HG02884 (cell line): ENCODE results near the gene SENP8.
"Not testable (repeated sequence)": the region's sequence is repeated elsewhere in the genome, so short reads cannot be mapped to it uniquely, and the experiment has no call there.

Source experiments
- ATAC-seq: cut with Tn5 transposase; IDR thresholded peaks from one replicate; pipeline ENCODE4 v1.9.1; 2021; ENCODE audit warnings: mild to moderate bottlenecking, moderate library complexity; ENCODE audit not compliant: unreplicated experiment

The SENP8 gene

DNA sequence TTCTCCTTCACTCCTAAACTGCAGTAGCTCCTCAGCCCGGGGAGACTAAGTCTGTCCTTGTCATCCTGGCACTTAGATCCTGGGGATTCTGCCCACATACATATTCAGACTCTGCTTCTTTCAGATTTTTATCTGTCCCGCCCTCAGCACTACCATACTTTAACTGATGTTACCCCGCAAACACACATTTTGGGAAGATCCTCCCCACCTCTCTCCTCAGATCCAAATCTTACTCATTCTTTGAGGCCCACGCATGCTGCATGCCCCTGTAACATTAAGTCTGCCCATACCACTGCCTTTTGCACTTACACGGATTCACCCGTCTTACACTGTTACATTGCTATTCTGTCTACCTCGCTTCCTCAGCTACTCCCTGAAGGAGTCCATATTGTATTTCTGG lies 36.1 kb downstream of the SENP8 start:
- ATAC-seq: no peak

DNA sequence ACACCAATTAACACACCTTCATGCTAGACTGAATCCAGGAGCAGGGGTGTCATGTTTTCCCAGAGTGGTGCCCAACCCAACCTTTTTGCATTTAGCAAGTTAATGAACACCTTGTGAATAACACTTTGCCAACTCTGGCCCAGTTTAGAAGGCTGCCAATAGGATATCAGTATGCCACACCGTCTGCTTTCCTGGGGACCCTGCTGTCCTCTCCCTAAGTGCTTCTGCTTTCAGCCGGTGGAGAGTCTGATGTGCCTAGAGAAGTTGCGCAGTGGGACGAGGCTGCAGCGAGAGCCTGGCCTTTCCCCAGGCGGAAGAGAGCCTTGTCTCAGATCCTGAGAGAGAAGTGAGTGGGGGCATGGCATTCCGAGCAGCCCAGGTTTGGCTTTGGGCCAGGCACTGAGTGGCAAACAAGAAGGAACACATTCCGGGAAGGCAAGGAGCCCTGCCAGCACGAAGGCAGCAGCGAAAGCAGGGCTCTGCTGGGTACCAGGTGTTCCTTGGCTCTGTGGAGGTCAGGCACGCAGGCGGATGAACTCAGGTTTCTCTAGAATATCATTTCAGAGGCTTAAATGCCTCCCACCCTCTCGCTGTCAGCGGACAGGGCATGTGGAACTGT lies 36.9 kb downstream of the SENP8 start:
- ATAC-seq: no peak

DNA sequence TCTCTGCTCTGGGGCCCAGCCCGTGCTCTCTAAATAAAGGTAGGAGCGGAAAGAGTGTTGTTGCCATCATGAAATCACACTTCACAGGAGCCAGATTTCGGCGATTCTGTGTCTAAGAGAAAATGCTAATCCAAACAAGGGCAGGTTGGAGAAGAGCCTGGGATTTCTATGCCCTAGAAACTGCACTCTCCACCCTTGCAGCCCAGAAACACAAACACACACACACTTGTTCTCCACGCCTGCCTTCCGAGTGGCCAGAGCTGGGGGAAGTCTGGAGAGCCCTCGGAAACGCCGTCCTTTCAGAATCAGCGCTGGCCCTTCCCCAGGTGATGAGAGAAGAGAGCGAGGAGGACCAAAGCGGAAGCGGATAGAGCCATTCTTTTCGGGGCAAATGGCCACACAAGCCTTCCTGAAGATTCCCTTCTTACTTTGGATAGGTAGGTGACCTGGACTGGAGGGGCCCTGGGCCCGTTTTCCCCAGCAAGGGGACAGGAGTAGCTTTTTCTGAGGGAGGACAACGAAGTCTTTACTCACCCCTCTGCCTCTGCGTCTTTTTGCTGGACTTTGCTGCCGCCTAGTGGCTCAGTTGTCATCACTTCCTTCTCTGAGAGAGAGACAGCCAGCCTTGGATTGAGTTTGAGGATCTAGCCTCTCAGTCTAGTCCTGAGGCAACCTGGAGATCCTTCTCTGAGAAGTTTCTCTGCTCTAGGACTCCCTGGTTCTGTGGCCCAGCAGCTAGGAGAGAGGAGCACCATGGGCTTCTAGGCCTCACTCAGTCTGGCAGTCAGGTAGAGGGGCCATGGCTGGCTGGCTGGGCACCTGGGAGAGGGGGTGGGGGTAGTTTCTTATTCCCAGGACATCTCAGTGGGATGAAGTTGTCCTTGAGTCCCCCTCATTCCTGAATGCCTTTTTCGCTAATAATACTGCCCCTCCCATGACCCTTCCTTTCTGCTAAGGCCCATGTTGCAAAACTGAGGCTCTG lies 37.7 kb downstream of the SENP8 start:
- no peak for ATAC-seq

DNA sequence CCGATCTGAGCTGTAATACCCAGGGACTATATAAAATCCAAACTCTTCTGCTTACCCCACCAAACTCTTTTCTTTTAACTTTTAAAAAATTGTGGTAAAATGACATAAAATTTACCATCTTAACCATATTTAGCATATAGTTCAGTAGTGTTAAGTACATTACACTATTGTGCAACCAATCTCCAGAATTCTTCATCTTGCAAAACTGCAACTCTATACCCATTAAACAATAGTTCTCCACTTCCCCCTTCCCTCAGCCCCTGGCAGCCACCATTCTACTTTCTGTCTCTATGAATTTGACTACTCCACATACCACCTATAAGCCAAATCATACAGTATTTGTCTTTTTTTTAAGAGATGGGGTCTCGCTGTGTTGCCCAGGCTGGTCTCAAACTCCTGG lies 38.7 kb downstream of the SENP8 start:
- no peak for ATAC-seq

DNA sequence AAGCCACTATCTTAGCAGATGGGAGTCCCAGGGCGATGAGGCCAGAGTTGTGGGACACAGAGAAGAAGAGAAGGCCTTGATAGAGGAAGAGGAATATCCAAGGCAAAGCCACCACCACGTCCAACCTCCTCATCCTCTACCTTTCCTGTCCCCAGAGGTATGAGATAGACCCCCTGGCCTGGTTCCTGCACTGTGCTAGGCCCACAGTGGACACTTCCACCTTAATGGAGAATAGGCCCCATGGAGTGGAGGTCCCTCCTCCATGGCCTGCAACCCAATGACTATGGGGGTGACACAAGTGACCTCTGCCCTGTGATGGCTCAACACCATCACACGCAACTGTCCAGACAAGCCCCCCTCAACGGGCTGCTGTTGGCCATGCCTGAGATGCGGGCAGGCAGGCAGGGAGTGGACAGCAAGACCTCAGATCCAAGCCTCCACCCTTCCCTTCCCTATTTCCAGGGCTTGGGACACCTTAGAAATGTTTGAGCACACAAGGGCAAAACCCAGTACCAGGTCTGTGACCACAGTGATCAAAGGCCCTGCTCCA lies 42.6 kb downstream of the SENP8 start:
- no peak for ATAC-seq

DNA sequence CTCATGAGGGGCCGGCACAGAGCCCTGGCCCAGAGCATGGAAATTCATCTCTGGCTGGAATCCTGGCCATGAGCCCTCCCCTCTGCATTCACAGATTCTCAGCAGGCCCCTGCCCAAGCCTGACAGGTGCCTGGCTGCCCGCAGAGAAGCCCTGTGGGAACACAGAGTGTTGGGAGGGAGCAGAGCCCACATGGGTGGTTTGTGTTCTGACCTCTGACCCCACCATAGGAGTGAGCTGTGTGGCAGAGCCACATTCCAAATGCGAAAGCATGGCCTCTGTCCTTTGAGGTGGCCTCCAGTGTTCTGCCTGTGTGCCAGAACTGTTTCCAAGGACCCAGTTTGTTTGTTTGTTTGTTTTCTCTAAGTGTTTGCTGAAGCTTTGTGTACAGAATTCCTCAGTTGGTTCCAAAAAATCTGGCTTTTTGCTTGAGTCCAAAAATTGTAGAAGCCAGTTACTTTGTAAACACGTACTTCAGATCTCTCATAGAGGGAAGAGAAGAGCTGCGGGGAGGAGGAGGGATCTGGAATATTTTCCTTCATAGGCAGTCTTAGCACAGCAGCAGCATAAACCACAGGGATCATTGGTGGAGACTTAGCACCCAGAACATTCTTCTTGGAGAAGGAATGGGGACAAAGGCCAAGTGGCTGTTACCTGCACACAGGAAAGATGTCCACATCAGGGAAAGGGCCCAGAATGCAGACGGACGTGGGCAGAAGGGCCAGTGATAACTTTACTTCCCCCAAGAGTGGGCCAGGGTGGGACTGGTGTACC lies 43.3 kb downstream of the SENP8 start:
- ATAC-seq: no peak

DNA sequence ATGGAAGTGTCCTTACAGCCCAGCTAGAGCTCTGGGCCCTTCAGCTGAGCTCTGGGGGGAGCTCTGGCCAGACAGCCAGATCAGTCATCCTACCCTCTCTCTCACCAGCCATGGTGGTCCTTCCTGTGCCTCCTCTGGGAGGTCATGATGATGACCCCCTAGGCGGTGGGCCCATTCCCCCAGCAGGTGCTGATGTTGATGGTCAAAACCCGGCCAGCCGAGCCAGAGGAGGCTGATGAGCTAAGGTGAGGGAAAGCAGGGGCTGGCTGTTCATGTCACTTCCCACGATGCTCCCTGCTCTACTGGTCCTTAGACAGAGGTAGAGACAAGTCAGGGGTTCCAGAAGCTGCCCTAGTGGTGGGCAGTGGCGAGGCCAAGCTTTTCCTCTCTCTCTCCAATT lies 44.4 kb downstream of the SENP8 start:
- ATAC-seq: no peak

DNA sequence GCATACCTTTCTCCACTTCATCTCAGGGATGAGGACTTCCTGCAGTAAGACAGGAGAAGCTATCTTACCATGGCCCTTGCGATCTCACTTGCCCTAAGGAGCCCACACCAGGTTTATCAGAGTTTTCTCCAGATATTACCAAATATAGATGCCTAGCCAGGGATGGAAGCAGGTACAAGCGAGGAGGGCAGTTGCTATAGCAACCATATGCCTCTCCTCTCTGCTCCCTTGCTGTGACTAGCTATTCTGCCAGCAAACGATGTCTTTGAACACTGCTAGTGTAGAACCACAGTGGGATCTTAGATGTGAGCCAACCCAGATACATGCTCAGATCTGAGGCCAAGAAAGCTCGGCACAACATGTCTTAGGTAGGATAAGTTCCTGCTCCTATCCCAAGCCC lies 45.5 kb downstream of the SENP8 start:
- ATAC-seq: no peak

DNA sequence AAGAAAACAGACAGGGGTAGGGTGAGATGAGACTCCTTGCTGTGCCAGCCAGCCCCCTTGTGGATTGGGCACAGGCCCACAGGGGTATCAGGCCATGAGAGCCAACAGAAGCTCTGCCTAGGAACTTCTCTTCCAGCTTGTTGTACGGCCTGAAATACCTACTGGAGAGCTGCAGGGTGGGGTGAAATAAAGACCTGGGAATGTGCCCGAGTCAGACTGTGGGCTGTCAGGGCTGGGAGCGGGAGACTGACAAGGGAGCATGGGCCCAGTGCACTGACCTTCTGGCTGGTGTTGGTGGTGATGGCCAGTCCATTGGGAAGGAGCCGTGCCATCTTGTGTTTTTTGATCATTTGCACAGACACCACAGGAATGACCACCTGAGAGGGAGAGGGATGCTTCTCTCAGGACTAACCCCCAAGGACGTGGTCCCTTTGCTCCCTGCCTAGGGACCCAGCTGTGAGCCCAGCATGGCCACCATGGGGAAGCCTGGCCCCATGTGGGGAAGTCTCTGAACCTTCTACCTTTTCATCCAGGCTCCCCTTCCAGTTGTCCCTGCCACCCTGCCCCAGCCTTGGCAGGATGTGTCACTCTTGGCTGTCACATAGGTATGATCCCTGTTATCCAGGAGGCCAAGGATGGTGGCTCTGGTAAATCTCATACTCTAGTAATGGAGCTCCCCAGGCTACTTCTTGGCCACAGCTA lies 48.7 kb downstream of the SENP8 start:
- ATAC-seq: no peak

DNA sequence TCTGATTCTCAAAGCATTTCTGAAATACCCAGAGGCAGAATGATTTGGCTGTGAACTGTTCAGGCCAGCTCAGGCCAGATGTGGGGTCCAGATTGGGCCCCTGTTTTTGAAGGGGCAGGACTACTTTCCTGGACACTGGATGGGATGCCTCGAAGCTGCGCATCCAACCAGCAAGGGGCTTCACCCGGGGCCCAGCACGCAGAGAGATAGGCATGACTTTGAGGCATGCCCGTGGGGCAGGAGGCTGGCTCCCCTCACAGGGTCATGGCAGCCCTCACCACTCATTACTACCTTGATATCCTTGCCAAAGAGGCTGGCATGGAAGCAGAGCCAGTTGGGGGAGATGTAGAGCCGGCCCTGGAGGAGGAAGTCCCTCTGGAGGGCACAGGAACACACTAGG lies 49.2 kb downstream of the SENP8 start:
- no peak for ATAC-seq

DNA sequence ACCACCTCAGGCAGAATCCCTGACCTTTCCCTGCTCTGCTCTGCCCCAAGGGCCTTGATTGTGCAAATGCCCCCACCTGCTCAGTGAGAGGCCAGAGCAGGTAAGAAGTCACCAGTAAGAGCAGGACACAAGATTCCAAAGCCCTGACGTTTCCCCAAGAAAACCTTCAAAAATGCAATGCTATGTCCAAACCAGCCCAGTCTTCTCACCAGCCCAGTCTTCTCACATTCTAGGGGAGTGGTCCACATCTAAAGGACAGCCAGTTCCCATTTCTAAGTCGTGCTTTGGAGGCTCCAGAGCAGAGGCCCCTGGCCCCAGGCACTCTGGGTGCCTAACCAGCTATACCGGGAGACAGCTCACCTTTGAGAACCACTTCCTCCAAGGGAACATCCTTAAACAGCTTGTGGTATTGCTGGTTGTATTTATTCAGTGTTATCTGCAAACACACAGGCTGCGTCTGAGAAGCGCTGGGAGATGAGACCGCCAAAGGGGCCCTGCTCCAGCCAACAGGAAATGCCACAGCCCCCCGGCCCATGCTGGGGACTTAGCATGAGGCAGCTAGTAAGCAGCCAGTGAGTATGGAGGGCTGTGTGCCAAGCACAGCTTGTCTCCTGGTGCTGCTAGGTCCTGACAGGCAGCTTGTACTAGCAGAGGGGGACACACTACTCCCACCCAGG lies 50.1 kb downstream of the SENP8 start:
- ATAC-seq: no peak

DNA sequence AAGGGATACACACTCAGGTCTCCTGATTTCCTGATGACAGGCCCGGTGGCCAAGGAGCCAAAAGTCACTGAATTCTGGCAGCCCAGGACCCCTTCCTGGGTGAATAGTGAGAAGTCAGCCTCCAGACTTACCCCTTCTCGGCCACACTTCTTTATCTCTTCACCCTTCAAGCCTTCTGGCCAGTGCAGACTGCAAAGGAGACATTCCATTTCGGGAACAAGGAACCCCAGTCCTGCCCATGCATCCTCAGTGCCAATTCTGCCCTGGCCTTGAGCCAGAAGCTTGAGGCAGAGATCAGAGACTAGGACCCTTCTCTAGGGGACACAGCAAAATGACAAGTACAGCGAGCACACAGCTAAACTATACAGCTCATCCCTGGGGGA lies 50.6 kb downstream of the SENP8 start:
- ATAC-seq: no peak

DNA sequence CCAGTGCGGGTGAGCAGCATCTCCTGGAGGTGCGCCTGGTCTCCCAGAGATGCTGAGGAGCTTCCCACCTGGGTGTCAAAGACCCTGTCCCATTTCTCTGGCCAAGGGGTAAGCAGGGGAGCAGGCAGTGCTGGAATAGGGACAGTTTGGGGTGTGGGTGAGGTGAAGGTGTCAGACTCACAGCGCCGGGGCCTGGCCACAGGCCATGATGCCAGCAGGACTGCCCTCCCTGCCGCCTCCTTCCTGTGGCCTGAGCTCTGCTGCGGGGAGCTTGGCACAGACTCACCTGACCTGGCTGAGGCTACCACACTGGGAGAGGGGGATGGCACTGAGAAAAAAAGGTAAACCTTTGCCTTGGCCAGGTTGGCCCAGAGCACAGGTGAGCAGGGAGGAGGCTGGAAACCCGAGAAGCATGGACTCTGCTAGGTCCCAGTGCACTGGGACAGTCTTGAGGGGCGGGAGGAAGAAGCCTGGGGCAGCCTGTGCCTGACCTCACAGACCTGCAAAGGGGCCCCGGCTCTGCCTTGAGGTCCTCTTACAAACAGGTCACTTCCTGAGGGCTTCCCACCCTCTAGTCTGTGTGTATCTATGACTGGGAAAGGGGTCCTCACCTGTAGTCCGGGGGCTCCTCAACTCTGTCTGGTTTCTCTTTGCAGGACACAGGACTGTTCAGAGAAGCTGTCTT lies 51.2 kb downstream of the SENP8 start:
- no peak for ATAC-seq

DNA sequence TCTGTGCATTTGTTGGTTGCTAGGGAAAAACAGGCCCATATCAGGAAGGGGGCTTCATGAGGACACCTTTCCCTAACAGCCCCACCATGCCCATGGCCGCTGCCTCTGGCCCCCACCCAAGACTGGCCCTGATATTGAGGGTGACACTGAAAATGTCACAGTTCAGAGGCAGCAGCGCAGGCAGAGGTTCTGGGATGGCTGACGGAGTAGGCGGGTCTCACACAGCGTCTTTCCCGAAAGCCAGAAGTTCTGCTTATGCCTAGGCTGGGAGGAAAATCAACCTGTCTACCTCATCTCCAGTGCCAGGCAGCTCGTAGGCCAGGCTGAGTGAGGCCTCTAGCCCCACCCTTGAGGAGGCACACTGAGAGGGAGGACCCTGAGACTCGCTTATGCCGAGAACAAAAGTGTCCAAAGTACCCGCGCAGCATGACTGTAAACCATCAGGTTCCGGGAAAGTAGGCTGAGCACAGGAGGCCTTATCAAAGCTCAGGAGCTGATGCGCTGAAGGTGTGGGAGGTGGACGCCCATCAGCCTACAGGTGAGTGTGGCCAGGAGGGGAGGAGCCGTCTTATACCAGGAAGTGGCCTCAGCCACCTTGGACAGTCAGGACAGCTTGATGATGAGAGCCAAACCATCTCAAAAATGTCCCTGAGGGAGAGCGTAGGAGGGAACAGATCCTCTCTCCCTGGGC lies 51.9 kb downstream of the SENP8 start:
- ATAC-seq: no peak

DNA sequence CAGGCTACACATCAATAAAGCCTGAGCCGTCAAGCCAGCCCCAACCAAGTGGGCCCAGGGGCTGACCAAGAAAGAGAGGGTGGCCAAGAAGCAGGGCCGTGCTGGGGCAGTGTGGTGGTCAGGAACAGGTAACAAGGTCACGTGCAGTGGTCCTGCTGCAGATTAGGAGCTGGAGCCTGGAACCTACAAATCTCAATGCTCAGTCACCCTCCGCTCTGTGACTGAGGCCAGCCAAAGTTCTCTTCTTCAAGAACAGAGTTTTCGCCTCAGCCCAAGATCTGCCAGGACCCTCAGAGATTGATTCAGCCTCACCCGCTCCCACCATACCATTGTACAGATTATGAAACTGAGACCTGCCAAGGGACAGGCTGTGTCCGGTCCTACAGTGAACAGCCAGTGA lies 52.5 kb downstream of the SENP8 start:
- no peak for ATAC-seq

DNA sequence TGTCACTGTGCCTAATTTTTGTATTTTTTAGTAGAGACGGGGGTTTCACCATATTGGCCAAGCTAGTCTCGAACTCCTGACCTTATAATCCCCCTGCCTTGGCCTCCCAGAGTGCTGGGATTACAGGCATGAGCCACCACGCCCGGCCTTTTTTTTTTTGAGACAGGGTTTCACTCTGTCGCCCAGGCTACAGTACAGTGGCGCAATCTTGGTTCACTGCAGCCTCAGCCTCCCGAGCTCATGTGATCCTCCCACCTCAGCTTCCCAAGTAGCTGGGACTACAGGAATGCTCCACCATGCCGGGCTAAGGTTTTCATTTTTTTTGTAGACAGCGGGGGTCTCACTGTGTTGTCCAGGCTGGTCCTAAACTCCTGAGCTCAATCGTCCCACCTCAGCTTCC lies 53.8 kb downstream of the SENP8 start:
- ATAC-seq: not testable (repeated sequence)

DNA sequence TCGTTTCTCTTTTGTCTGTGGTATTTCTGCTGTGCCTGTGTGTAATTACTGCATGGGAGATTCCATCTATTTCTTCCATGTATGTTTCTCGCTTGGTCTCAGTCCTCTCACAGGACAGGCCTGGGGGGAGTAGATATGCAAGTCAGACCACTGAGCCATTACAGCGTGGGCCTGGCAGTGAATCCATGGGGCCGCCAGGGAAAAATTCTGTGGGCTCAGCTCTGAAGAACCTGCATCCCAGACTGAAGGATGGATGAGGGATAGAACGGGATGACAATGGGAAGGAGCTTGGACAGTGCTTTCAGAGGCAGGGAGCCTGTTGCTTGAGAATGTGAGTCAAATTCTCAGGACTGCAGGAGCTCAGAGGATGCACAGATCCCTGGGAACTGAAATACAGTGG lies 54.6 kb downstream of the SENP8 start:
- ATAC-seq: no peak

DNA sequence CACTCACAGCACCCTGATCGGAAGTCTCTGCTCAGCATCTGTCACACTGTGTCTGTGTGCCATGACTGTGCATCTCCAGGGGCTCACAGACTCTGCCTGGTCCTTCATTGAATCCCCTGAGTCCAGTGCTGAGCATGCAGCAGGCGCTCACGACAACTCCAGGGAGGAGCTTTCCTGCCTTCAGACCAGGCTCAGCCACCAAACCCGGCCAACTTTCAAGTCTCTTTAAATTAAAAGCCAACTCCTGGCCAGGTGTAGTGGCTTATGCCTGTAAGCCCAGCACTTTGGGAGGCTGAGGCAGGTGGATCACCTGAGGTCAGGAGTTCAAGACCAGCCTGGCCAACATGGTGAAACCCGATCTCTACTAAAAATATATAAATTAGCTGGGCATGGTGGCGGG lies 55.2 kb downstream of the SENP8 start:
- no peak for ATAC-seq
